Activated CD8-positive, alpha-beta memory T cell treated with anti-CD3 and anti-CD28 coated beads for 1 hour (primary cell): Measurements from ENCODE around the gene SIGLEC7.

Experiments used
- DNase-seq, 2 donors: peaks; one replicate each; pipeline ENCODE4 v3.0.0-alpha.2; 2020; ENCODE audit warnings: low read depth in 1 of 2; ENCODE audit errors: extremely low read depth in 1 of 2

SIGLEC7 gene

DNA sequence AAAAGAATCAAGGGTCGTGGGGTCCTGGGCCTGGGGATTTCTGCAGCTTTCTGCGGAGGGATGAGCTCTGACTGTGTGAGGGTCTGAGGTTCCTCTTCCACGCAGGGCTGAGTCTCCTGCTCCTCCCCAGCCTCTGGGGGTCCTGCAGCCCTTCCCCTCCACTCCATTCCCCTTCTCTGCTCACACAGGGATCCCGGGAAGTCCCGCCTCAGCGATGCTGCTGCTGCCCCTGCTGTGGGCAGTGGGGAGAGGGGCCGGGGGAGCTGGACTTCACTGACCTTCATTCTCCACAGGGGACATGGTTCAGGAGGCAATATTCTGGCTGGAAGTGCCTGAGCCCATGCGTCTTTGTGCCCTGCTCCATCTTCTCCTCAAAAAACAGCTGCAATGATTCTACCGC is 56.5 kb downstream of the SIGLEC7 start:
- DNase-seq, result no peak

GRCh38 chr19:51200071-51200666 is 58.1 kb downstream of the SIGLEC7 start:
- DNase-seq, result no peak

GRCh38 chr19:51201712-51202111 is 59.6 kb downstream of the SIGLEC7 start:
- DNase-seq, result no peak
